Measurements from ENCODE around the gene EHD3. TPM values are rescaled to one million over a fixed set of nuclear protein-coding genes. Genes with fewer than 3 reads are reported as not detected.

The EHD3 gene
- total and polyA plus RNA-seq, 7 donors = 0.73 to 5.2 (median 1.8) TPM

DNA sequence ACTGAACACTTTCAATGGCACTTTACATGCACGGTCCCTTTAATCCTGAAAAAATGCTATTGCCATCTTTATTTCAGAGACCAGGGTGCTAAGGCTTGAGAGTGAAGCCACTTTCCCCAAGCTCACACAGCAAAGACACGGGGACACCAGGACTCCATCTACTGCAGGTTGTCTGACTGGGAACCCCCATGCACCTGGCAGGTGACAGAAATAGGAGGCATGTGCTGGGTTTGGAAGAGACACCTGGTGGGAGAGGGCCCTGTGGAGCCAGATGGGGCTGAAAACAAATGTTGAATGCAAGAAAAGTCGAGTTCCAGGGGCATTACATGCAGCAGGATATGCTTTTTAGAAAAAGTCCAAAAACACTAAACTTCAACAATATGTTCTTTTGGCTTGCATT, 5.2 kb upstream of the EHD3 start:
- Histone ChIP-seq H3K27ac (no peak overlapping the region), H3K27me3 (ENCODE audit: insufficient read depth in 3 of 3, low read length in 2 of 3) (peaks cover 0 to 24% (median 0%) of the 10 kb centered on the region in 3 donors), H3K4me1 (peaks cover 5% of the 10 kb centered on the region), H3K9me3 (no peaks in the 10 kb centered on the region), H3K36me3 (ENCODE audit: insufficient read depth in 1 of 2, low read depth in 1 of 2) (no peaks in the 10 kb centered on the region), H3K4me3 (no peak overlapping the region)
- 72 to 75% (median 72%) methylated on average over 3 of the region's 3 CpGs for WGBS, 3 donors
- DNase-seq (no peak), ATAC-seq (no peak)
- TF ChIP-seq, protein P1, sequence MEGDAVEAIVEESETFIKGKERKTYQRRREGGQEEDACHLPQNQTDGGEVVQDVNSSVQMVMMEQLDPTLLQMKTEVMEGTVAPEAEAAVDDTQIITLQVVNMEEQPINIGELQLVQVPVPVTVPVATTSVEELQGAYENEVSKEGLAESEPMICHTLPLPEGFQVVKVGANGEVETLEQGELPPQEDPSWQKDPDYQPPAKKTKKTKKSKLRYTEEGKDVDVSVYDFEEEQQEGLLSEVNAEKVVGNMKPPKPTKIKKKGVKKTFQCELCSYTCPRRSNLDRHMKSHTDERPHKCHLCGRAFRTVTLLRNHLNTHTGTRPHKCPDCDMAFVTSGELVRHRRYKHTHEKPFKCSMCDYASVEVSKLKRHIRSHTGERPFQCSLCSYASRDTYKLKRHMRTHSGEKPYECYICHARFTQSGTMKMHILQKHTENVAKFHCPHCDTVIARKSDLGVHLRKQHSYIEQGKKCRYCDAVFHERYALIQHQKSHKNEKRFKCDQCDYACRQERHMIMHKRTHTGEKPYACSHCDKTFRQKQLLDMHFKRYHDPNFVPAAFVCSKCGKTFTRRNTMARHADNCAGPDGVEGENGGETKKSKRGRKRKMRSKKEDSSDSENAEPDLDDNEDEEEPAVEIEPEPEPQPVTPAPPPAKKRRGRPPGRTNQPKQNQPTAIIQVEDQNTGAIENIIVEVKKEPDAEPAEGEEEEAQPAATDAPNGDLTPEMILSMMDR (IDR thresholded peaks at IDR 0.05) = no peak
- intact Hi-C loops (cut with DNase I) = no loop called here

DNA sequence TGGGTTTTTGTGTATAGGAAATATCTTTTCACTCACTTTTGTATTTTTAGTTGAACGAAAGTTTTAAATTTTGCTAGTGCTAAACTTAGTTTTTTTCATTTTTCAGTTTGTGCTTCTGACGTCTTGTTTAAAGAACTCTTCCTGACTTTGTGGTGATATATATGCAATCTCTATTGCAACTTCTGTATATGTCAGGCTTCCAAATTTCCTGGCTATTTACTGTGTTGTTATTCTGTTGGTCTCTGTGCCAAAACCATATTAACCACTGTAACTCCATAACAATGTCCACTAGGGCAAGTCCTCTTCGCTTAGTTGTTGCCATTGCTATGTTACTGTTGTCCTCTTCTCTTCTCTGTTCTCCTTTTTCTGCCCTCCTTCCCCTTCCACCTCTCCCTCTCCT, 3.2 kb upstream of the EHD3 start:
- DNase-seq (no peak), ATAC-seq (no peak)
- H3K9me3 ChIP-seq = no peaks in the 10 kb centered on the region
- peaks cover 0 to 28% (median 0%) of the 10 kb centered on the region in 3 donors for H3K27me3 ChIP-seq (ENCODE audit: insufficient read depth in 3 of 3, low read length in 2 of 3)
- intact Hi-C loops (cut with DNase I) = no loop called here
- 87 to 91% (median 88%) methylated on average over 3 of the region's 3 CpGs for WGBS, 3 donors
- H3K4me1 ChIP-seq = peaks cover 16% of the 10 kb centered on the region
- TF ChIP-seq, protein P1 (IDR thresholded peaks at IDR 0.05) = no peak
- H3K27ac ChIP-seq = no peak overlapping the region
- H3K4me3 ChIP-seq = no peak overlapping the region
- no peaks in the 10 kb centered on the region for H3K36me3 ChIP-seq (ENCODE audit: insufficient read depth in 1 of 2, low read depth in 1 of 2)

GRCh38 chr2:31231571-31232302, 2.2 kb upstream of the EHD3 start:
- Histone ChIP-seq H3K9me3 (no peaks in the 10 kb centered on the region), H3K27ac (no peak overlapping the region), H3K4me1 (peaks cover 16% of the 10 kb centered on the region), H3K36me3 (ENCODE audit: insufficient read depth in 1 of 2, low read depth in 1 of 2) (no peaks in the 10 kb centered on the region), H3K4me3 (no peak overlapping the region), H3K27me3 (ENCODE audit: insufficient read depth in 3 of 3, low read length in 2 of 3) (peaks cover 0 to 20% (median 0%) of the 10 kb centered on the region in 3 donors)
- WGBS, 3 donors = 74 to 88% (median 83%) methylated on average over 15 of the region's 15 CpGs
- DNase-seq (no peak), ATAC-seq (no peak)
- TF ChIP-seq, protein P1 (IDR thresholded peaks at IDR 0.05) = no peak
- intact Hi-C loops (cut with DNase I) = no loop called here

DNA sequence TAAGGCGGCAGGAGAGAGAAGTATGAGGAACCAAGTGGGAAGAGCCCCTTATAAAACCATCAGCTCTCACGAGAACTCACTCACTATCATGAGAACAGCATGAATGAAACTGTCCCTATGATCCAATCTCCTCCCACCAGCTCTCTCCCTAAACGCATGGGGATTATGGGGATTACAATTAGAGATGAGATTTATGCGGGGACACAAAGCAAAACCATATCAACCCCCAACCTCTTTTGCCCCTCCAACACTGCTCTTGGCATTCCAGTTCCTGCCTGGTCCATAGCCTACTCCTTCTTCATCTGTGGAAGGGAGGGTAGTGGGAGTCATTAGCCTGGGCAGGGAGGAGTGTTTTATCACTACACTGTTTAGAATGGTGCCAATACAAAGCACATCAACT, 1.4 kb upstream of the EHD3 start:
- Histone ChIP-seq H3K27me3 (ENCODE audit: insufficient read depth in 3 of 3, low read length in 2 of 3) (peaks cover 0 to 14% (median 0%) of the 10 kb centered on the region in 3 donors), H3K27ac (no peak overlapping the region), H3K9me3 (no peaks in the 10 kb centered on the region), H3K4me3 (no peak overlapping the region), H3K4me1 (peaks cover 16% of the 10 kb centered on the region), H3K36me3 (ENCODE audit: insufficient read depth in 1 of 2, low read depth in 1 of 2) (no peaks in the 10 kb centered on the region)
- intact Hi-C loops (cut with DNase I) = no loop called here
- 73 to 74% (median 74%) methylated on average over 4 of the region's 4 CpGs for WGBS, 3 donors
- ATAC-seq = no peak
- TF ChIP-seq, protein P1 (IDR thresholded peaks at IDR 0.05) = no peak
- no peak for DNase-seq

- ATAC-seq (no peak), DNase-seq (no peak)
- Histone ChIP-seq H3K27ac (no peak overlapping the region), H3K27me3 (ENCODE audit: insufficient read depth in 3 of 3, low read length in 2 of 3) (peaks cover 0 to 14% (median 0%) of the 10 kb centered on the region in 3 donors), H3K4me3 (no peak overlapping the region), H3K4me1 (peaks cover 16% of the 10 kb centered on the region), H3K36me3 (ENCODE audit: insufficient read depth in 1 of 2, low read depth in 1 of 2) (no peaks in the 10 kb centered on the region), H3K9me3 (no peaks in the 10 kb centered on the region)
- intact Hi-C loops (cut with DNase I) = no loop called here
- TF ChIP-seq, protein P1 (IDR thresholded peaks at IDR 0.05) = no peak
- WGBS, 3 donors = 80 to 93% (median 86%) methylated on average over 1 of the region's 1 CpG
Observed at GRCh38 chr2:31233231-31233630, 721 bp upstream of the EHD3 start.

Data from psoas muscle (tissue), 8 donors.